ENCODE measurements around the gene OSBP2.

The OSBP2 gene

GRCh38 chr22:30892731-30893221, 198.1 kb downstream of the OSBP2 start:
- 92% methylated on average over 5 of the region's 5 CpGs for WGBS
- Histone ChIP-seq H3K79me1 (replicated peaks; ENCODE audit: low read length, poor library complexity, severe bottlenecking) (no peaks in the 10 kb centered on the region), H3K4me3 (ENCODE audit: insufficient read depth in 1 of 2, low read depth in 1 of 2, low read length in 2 of 2) (no peak overlapping the region), H3K4me2 (ENCODE audit: low read length, poor library complexity, severe bottlenecking) (no peak overlapping the region), H3K18ac (ENCODE audit: low read depth in 1 of 2, low read length in 2 of 2) (no peak overlapping the region), H3K9me3 (ENCODE audit: control insufficient read depth, low read length) (no peaks in the 10 kb centered on the region), H3K27ac (ENCODE audit: low read length, poor library complexity, severe bottlenecking) (no peak overlapping the region), H2BK5ac (ENCODE audit: low read depth, low read length, poor library complexity, severe bottlenecking) (no peak overlapping the region), H2BK120ac (ENCODE audit: low read depth, low read length) (no peak overlapping the region), H3K36me3 (ENCODE audit: control insufficient read depth in 1 of 2, insufficient read depth in 2 of 2, low read depth in 1 of 2, low read length in 2 of 2) (peaks cover 21 to 57% of the 10 kb centered on the region in 2 experiments), H4K8ac (ENCODE audit: low read length) (no peak overlapping the region), H2AK5ac (ENCODE audit: low read length, severe bottlenecking) (no peak overlapping the region), H3K9ac (ENCODE audit: low read length) (no peak overlapping the region), H4K91ac (ENCODE audit: low read length) (peak overlapping the region; percentile 41), H2BK12ac (ENCODE audit: low read length in 2 of 2) (no peak overlapping the region), H3K14ac (ENCODE audit: low read length in 2 of 2) (no peak overlapping the region), H3K23ac (ENCODE audit: low read length in 2 of 2) (no peak overlapping the region), H3K4me1 (ENCODE audit: control insufficient read depth, insufficient read depth, low read depth, low read length) (no peaks in the 10 kb centered on the region), H3K4ac (ENCODE audit: low read depth in 1 of 2, low read length in 2 of 2) (no peak overlapping the region), H3K27me3 (ENCODE audit: control insufficient read depth in 1 of 2, insufficient read depth in 1 of 2, low read length in 2 of 2) (no peaks in the 10 kb centered on the region), H2AFZ (ENCODE audit: low read depth, low read length) (no peak overlapping the region), H2BK15ac (ENCODE audit: low read depth, poor library complexity, severe bottlenecking) (no peak overlapping the region)
- no peak for DNase-seq

GRCh38 chr22:30893434-30894370, 199.0 kb downstream of the OSBP2 start:
- Histone ChIP-seq H3K14ac (ENCODE audit: low read length in 2 of 2) (no peak overlapping the region), H2AK5ac (ENCODE audit: low read length, severe bottlenecking) (no peak overlapping the region), H2AFZ (ENCODE audit: low read depth, low read length) (no peak overlapping the region), H3K27me3 (ENCODE audit: control insufficient read depth in 1 of 2, insufficient read depth in 1 of 2, low read length in 2 of 2) (no peaks in the 10 kb centered on the region), H4K8ac (ENCODE audit: low read length) (no peak overlapping the region), H3K4me3 (ENCODE audit: insufficient read depth in 1 of 2, low read depth in 1 of 2, low read length in 2 of 2) (no peak overlapping the region), H3K18ac (ENCODE audit: low read depth in 1 of 2, low read length in 2 of 2) (no peak overlapping the region), H3K79me1 (replicated peaks; ENCODE audit: low read length, poor library complexity, severe bottlenecking) (no peaks in the 10 kb centered on the region), H2BK5ac (ENCODE audit: low read depth, low read length, poor library complexity, severe bottlenecking) (no peak overlapping the region), H3K9ac (ENCODE audit: low read length) (no peak overlapping the region), H2BK120ac (ENCODE audit: low read depth, low read length) (no peak overlapping the region), H3K4ac (ENCODE audit: low read depth in 1 of 2, low read length in 2 of 2) (no peak overlapping the region), H3K23ac (ENCODE audit: low read length in 2 of 2) (no peak overlapping the region), H3K9me3 (ENCODE audit: control insufficient read depth, low read length) (no peaks in the 10 kb centered on the region), H3K27ac (ENCODE audit: low read length, poor library complexity, severe bottlenecking) (no peak overlapping the region), H3K4me1 (ENCODE audit: control insufficient read depth, insufficient read depth, low read depth, low read length) (no peaks in the 10 kb centered on the region), H2BK15ac (ENCODE audit: low read depth, poor library complexity, severe bottlenecking) (no peak overlapping the region), H2BK12ac (ENCODE audit: low read length in 2 of 2) (no peak overlapping the region), H4K91ac (ENCODE audit: low read length) (no peak overlapping the region), H3K36me3 (ENCODE audit: control insufficient read depth in 1 of 2, insufficient read depth in 2 of 2, low read depth in 1 of 2, low read length in 2 of 2) (peaks cover 21 to 57% of the 10 kb centered on the region in 2 experiments), H3K4me2 (ENCODE audit: low read length, poor library complexity, severe bottlenecking) (no peak overlapping the region)
- no peak for DNase-seq
- 94% methylated on average over 22 of the region's 23 CpGs for WGBS

GRCh38 chr22:30894371-30894740, 199.7 kb downstream of the OSBP2 start:
- Histone ChIP-seq H3K18ac (ENCODE audit: low read depth in 1 of 2, low read length in 2 of 2) (no peak overlapping the region), H2BK5ac (ENCODE audit: low read depth, low read length, poor library complexity, severe bottlenecking) (no peak overlapping the region), H2BK120ac (ENCODE audit: low read depth, low read length) (no peak overlapping the region), H4K91ac (ENCODE audit: low read length) (no peak overlapping the region), H2AK5ac (ENCODE audit: low read length, severe bottlenecking) (no peak overlapping the region), H3K9ac (ENCODE audit: low read length) (no peak overlapping the region), H4K8ac (ENCODE audit: low read length) (no peak overlapping the region), H3K4me3 (ENCODE audit: insufficient read depth in 1 of 2, low read depth in 1 of 2, low read length in 2 of 2) (no peak overlapping the region), H3K4me2 (ENCODE audit: low read length, poor library complexity, severe bottlenecking) (no peak overlapping the region), H3K4ac (ENCODE audit: low read depth in 1 of 2, low read length in 2 of 2) (no peak overlapping the region), H2AFZ (ENCODE audit: low read depth, low read length) (no peak overlapping the region), H3K23ac (ENCODE audit: low read length in 2 of 2) (no peak overlapping the region), H2BK12ac (ENCODE audit: low read length in 2 of 2) (no peak overlapping the region), H3K36me3 (ENCODE audit: control insufficient read depth in 1 of 2, insufficient read depth in 2 of 2, low read depth in 1 of 2, low read length in 2 of 2) (peaks cover 17 to 56% of the 10 kb centered on the region in 2 experiments), H3K9me3 (ENCODE audit: control insufficient read depth, low read length) (peaks cover 4% of the 10 kb centered on the region), H3K14ac (ENCODE audit: low read length in 2 of 2) (no peak overlapping the region), H2BK15ac (ENCODE audit: low read depth, poor library complexity, severe bottlenecking) (no peak overlapping the region), H3K27ac (ENCODE audit: low read length, poor library complexity, severe bottlenecking) (no peak overlapping the region), H3K79me1 (replicated peaks; ENCODE audit: low read length, poor library complexity, severe bottlenecking) (no peaks in the 10 kb centered on the region), H3K27me3 (ENCODE audit: control insufficient read depth in 1 of 2, insufficient read depth in 1 of 2, low read length in 2 of 2) (no peaks in the 10 kb centered on the region), H3K4me1 (ENCODE audit: control insufficient read depth, insufficient read depth, low read depth, low read length) (no peaks in the 10 kb centered on the region)
- 83% methylated on average over 3 of the region's 3 CpGs for WGBS
- no peak for DNase-seq

- 92% methylated on average over 16 of the region's 16 CpGs for WGBS
- H3K27ac ChIP-seq (ENCODE audit: low read length, poor library complexity, severe bottlenecking): no peak overlapping the region
Observed at GRCh38 chr22:30902496-30903357, 208.1 kb downstream of the OSBP2 start.

More at GRCh38 chr22:30902496-30903357, 208.1 kb downstream of the OSBP2 start:
- no peak overlapping the region for H4K8ac ChIP-seq (ENCODE audit: low read length)
- H3K36me3 ChIP-seq (ENCODE audit: control insufficient read depth in 1 of 2, insufficient read depth in 2 of 2, low read depth in 1 of 2, low read length in 2 of 2): peaks cover 14 to 44% of the 10 kb centered on the region in 2 experiments
- no peak overlapping the region for H2AFZ ChIP-seq (ENCODE audit: low read depth, low read length)
- H3K14ac ChIP-seq (ENCODE audit: low read length in 2 of 2): no peak overlapping the region
- H4K91ac ChIP-seq (ENCODE audit: low read length): no peak overlapping the region
- H3K23ac ChIP-seq (ENCODE audit: low read length in 2 of 2): no peak overlapping the region
- no peak for DNase-seq
- no peak overlapping the region for H3K4me3 ChIP-seq (ENCODE audit: insufficient read depth in 1 of 2, low read depth in 1 of 2, low read length in 2 of 2)
- H3K79me1 ChIP-seq (replicated peaks; ENCODE audit: low read length, poor library complexity, severe bottlenecking): no peaks in the 10 kb centered on the region
- H3K9me3 ChIP-seq (ENCODE audit: control insufficient read depth, low read length): peaks cover 4% of the 10 kb centered on the region
- no peak overlapping the region for H3K9ac ChIP-seq (ENCODE audit: low read length)
- no peak overlapping the region for H2BK5ac ChIP-seq (ENCODE audit: low read depth, low read length, poor library complexity, severe bottlenecking)
- H3K27me3 ChIP-seq (ENCODE audit: control insufficient read depth in 1 of 2, insufficient read depth in 1 of 2, low read length in 2 of 2): no peaks in the 10 kb centered on the region
- no peak overlapping the region for H3K4ac ChIP-seq (ENCODE audit: low read depth in 1 of 2, low read length in 2 of 2)
- H2BK15ac ChIP-seq (ENCODE audit: low read depth, poor library complexity, severe bottlenecking): no peak overlapping the region
- no peak overlapping the region for H3K18ac ChIP-seq (ENCODE audit: low read depth in 1 of 2, low read length in 2 of 2)
- no peaks in the 10 kb centered on the region for H3K4me1 ChIP-seq (ENCODE audit: control insufficient read depth, insufficient read depth, low read depth, low read length)
- H2AK5ac ChIP-seq (ENCODE audit: low read length, severe bottlenecking): no peak overlapping the region
- H2BK120ac ChIP-seq (ENCODE audit: low read depth, low read length): no peak overlapping the region
- no peak overlapping the region for H3K4me2 ChIP-seq (ENCODE audit: low read length, poor library complexity, severe bottlenecking)
- H2BK12ac ChIP-seq (ENCODE audit: low read length in 2 of 2): no peak overlapping the region
